Central memory CD8-positive, alpha-beta T cell (primary cell): Measurements from ENCODE around the gene PPIB.
A peak's percentile ranks its signal among the peaks of the same experiment; 100 is the strongest.

Source experiments
- ATAC-seq: fragments of 150-1000 bp; cut with Tn5 transposase; replicated peaks from 2 replicates; pipeline ENCODE4 v1.10.0; 2022; ENCODE audit warnings: mild to moderate bottlenecking, moderate FRiP score, moderate number of reproducible peaks; ENCODE audit not compliant: poor library complexity, severe bottlenecking; ENCODE audit errors: extremely low read depth
- DNase-seq, 2 donors: peaks; one replicate each; pipeline ENCODE4 v3.0.0; 2021; ENCODE audit warnings: low spot score in 2 of 2
- H3K27ac Mint-ChIP-seq: one replicate; pipeline ENCODE4 v1.8.0; 2022; ENCODE audit warnings: low read depth, mild to moderate bottlenecking, moderate library complexity, mixed read lengths
- H3K27me3 Mint-ChIP-seq: one replicate; pipeline ENCODE4 v1.8.0; 2022; ENCODE audit warnings: mixed read lengths
- H3K36me3 Mint-ChIP-seq: one replicate; pipeline ENCODE4 v1.8.0; 2022; ENCODE audit warnings: mild to moderate bottlenecking, moderate library complexity, mixed read lengths; ENCODE audit not compliant: insufficient read depth
- H3K4me1 Mint-ChIP-seq: one replicate; pipeline ENCODE4 v1.8.0; 2022; ENCODE audit warnings: mixed read lengths
- H3K4me3 Mint-ChIP-seq: one replicate; pipeline ENCODE4 v1.8.0; 2022; ENCODE audit warnings: mild to moderate bottlenecking, moderate library complexity, mixed read lengths
- H3K9me3 Mint-ChIP-seq: one replicate; pipeline ENCODE4 v1.8.0; 2022; ENCODE audit warnings: mixed read lengths

PPIB gene

DNA sequence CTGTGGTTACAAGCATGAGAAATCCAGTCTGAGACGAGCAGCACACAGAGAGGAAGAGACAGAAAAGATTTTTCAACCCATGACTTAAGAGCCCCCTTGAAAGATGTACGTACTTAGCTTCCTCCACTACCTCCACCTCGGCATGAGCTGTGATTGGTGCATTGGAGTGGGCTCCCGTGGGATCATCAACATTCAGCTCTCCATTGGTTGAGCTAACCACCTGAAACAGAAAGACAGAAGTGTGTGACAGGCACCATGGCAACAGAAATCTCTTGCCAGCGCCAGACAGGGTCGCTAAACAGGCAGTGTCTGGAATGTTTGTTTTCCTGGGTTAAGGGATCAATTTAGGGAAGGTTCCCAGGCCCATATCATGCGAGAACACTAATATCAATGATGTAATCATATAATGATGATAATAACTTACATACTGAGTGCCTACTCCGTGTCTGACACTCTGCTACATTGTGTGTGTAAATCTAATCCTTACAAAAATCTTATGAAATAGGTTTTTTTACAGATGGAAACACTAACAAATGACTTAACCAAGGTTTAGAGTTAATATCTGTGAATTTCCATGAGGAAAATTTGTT, 17.5 kb upstream of the PPIB start:
- Mint-ChIP-seq H3K36me3 (peaks cover 14% of the 10 kb centered on the region), H3K9me3 (no peaks in the 10 kb centered on the region), H3K4me3 (no peak overlapping the region), H3K27me3 (no peaks in the 10 kb centered on the region), H3K4me1 (no peaks in the 10 kb centered on the region), H3K27ac (no peak overlapping the region)
- DNase-seq, result no peak
- no peak for ATAC-seq

DNA sequence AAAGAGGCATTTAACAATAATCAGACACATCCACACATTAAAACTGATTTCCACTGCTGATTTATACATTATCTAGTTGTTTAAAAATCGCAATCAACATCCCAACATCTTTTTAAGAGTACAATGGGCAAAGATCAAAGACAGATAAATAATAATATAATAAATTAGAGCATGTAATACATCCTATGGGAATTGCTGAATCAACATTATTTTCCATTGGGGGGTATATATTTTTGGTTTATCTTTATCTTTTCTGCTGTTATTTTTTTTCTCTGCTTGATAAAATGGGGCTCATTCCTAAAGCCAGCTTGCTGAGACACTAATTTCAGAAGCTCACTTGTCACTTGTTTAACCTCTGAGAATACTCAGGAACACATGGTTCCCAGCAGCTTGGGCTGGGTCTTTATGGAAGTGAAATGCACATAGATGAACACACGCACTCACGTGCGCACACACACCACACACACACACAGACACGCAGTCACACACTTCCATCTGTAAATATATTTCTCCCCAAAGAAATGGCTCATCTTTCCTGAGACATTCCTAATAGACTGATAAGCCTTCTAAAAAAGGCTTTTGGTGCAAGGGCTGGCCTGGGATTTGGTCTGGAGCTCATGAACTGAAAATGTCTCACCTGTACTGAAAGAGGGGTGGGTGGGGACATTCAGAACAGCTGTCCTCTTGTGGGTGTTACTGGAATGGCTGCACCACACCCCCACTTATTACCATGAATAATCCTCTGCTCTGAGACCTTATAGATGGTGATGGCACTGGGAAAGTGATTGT, 3.5 kb upstream of the PPIB start:
- peaks cover 19% of the 10 kb centered on the region for H3K36me3 Mint-ChIP-seq
- H3K4me1 Mint-ChIP-seq, result peaks cover 9% of the 10 kb centered on the region
- H3K27me3 Mint-ChIP-seq, result no peaks in the 10 kb centered on the region
- ATAC-seq, result no peak
- H3K9me3 Mint-ChIP-seq, result no peaks in the 10 kb centered on the region
- no peak overlapping the region for H3K4me3 Mint-ChIP-seq
- H3K27ac Mint-ChIP-seq, result no peak overlapping the region
- DNase-seq, result no peak

DNA sequence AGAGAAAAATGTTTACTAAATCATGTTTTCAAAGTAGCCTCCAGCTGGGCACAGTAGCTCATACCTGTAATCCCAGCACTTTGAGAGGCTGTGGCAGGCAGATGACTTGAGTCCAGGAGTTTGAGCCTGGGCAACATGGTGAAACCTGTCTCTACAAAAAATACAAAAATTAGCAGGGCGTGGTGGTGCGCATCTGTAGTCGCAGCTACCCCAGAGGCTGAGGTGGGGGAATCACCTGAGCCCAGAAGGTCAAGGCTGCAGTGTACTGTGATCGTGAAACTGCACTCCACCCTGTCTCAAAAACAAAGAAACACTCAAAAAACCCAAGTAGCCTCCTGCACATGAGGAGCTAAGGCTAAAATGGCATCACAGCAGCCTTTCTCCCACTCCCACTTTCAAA, 1.6 kb upstream of the PPIB start:
- H3K4me3 Mint-ChIP-seq, result peak overlapping the region; percentile 78
- peak overlapping the region; percentile 74 for H3K27ac Mint-ChIP-seq
- peaks cover 20% of the 10 kb centered on the region for H3K36me3 Mint-ChIP-seq
- H3K27me3 Mint-ChIP-seq, result no peaks in the 10 kb centered on the region
- no peak for DNase-seq
- peaks cover 17% of the 10 kb centered on the region for H3K4me1 Mint-ChIP-seq
- ATAC-seq, result no peak
- H3K9me3 Mint-ChIP-seq, result no peaks in the 10 kb centered on the region

DNA sequence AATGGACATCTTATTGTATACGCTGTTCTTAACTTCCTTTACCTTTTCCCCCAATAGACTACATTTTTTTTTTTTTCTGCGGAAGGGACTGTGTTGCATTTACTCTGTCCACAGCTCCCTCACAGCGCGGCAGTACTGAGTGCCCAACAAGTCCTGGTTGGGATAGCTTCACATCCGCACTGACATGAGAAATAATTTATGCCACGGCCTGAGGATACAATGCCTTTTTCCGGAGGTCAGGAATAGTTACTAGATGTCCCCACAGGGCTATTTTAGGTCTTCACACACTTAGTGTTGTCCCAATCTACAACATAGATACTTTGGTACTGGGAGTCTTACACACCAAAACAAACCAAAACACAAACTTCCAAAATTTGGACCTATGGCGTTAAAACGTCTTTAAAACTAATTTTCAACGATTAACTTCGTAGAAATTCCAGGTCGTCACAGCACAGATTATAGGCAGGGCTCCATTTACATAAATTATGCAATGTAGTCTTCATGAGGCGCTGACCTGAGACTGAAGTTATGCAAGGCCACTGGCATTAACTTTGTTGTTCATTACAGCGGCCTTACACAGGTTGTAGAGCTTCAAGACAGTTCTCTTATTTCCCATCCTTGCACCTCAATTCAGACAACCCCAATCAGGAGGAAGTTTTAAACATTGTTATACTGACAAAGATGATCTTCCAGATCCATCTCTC, 989 bp upstream of the PPIB start:
- DNase-seq, result no peak
- Mint-ChIP-seq H3K27me3 (no peaks in the 10 kb centered on the region), H3K9me3 (no peaks in the 10 kb centered on the region), H3K4me3 (peak overlapping the region; percentile 78), H3K4me1 (peaks cover 21% of the 10 kb centered on the region), H3K36me3 (peaks cover 27% of the 10 kb centered on the region), H3K27ac (peak overlapping the region; percentile 87)
- no peak for ATAC-seq

DNA sequence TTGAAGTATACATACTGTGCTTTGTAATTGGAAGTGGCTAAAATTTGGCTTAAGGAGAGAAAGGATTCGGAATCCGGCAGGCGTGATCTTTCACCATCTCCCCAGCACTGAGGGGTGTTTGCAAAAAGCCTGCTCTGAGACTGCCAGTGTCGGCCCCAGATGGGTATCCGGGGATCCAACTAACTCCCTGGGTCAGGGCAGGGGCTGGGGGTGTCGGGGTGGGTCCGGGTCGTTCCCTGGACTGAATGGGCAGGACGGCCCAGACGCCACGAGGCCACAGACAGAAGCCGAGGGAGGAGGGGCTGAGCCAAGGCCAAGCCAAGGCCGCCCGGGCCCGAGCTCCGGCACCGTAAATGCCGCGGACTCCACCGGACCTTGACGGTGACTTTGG, 349 bp downstream of the PPIB start:
- ATAC-seq (no peak), DNase-seq (no peak)
- peaks cover 38% of the 10 kb centered on the region for H3K36me3 Mint-ChIP-seq
- H3K9me3 Mint-ChIP-seq, result no peaks in the 10 kb centered on the region
- peak overlapping the region; percentile 87 for H3K27ac Mint-ChIP-seq
- H3K4me3 Mint-ChIP-seq, result peak overlapping the region; percentile 78
- peaks cover 32% of the 10 kb centered on the region for H3K4me1 Mint-ChIP-seq
- H3K27me3 Mint-ChIP-seq, result no peaks in the 10 kb centered on the region

DNA sequence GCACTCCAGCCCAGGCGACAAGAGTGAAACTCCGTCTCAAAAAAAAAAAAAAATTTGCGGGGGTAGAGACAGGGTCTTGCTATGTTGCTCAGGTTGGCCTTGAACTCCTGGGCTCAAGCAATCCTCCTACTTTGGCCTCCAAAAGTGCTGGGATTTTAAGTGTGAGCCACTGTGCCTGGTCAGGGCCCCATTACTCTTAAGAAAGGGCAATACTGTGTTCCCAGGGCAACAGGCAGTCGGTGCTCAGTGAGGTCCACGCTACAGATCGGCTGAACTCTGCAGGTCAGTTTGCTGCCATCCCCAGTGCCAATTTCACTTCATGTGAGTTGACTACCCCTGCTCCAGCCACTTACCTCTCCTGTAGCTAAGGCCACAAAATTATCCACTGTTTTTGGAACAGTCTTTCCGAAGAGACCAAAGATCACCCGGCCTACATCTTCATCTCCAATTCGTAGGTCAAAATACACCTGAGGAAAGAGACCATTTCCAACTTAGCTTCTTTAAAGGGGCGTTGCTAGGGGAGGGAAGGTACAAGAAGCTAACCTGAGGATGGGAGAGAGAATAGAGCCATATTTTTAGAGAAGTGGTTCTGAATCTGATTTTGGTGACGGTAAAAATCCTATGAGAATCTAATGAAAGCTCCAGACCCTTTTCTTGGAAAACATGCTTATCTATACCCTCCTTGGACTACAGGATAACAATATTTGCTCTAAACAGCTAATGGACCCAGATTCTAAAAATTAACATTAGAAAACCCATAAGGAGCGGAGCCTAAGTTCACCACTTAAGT, 939 bp downstream of the PPIB start:
- peak overlapping the region; percentile 87 for H3K27ac Mint-ChIP-seq
- DNase-seq (no peak), ATAC-seq (no peak)
- H3K4me3 Mint-ChIP-seq, result peak overlapping the region; percentile 78
- no peaks in the 10 kb centered on the region for H3K27me3 Mint-ChIP-seq
- peaks cover 44% of the 10 kb centered on the region for H3K36me3 Mint-ChIP-seq
- H3K4me1 Mint-ChIP-seq, result peaks cover 32% of the 10 kb centered on the region
- no peaks in the 10 kb centered on the region for H3K9me3 Mint-ChIP-seq

DNA sequence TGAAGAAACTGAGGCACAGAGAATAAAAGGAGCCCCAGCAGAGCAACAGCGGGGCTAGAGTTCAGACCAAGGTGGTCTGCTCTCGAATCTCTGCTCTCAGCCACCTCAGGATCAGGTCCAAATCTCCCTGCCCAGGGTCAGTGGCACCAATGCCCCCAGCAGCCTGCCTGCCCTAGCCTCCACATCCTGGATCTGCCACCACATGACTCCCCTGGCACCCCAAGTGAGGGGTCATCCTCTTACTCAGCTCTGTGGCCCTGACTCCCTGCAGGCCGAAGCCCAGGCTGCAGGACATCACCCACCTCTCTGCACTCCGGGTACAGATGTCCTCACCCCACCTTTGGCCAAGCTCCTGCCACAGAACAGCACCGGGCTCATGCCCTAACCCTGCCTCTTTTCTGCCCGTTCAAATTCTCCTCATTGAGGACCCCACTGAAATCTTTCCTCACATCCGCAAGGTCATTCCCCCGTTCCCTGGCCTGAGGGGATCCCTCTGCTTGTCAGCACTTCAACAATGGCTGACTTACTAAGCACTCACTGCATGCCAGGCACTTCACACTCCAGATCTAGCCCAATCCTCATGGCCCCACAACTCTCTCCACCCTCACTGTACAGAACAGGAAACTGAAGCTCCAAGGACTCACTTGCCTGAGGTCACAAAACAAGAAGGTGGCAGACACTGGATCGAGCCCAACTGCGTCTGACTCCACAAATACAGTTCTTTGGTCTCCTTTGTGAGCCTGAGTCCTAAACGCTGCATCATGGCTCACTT, 4.3 kb downstream of the PPIB start:
- Mint-ChIP-seq H3K4me1 (peaks cover 42% of the 10 kb centered on the region), H3K27me3 (peaks cover 4% of the 10 kb centered on the region), H3K27ac (peak overlapping the region; percentile 71), H3K4me3 (no peak overlapping the region), H3K9me3 (no peaks in the 10 kb centered on the region), H3K36me3 (peaks cover 67% of the 10 kb centered on the region)
- DNase-seq (no peak), ATAC-seq (no peak)

DNA sequence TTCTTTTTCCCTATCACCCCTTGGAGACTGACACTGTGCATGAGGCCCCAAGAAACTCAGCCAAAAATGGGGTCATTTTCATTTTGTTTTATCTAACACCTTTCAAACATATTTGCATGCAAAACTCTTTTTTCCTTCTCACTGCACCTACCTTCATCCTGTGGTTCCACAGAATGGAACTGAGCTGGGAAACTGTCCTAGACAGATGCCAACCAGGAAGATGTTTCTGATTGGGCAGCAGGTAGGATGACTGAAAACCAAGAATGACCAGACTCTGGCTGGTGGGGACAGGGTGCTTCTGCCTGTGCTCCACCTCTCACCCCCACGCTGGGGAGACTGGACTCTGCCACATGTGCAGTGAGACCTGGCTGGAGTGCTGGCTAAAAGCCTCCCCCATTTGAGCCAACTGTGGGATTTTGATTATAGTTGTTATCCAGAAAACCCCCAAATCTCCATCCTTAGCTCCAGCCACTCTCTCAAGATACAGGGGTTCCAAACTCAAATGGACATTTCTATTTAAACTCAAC, 5.2 kb downstream of the PPIB start:
- H3K27ac Mint-ChIP-seq, result no peak overlapping the region
- H3K9me3 Mint-ChIP-seq, result no peaks in the 10 kb centered on the region
- no peak for ATAC-seq
- H3K27me3 Mint-ChIP-seq, result peaks cover 10% of the 10 kb centered on the region
- no peak for DNase-seq
- H3K4me3 Mint-ChIP-seq, result no peak overlapping the region
- H3K36me3 Mint-ChIP-seq, result peaks cover 67% of the 10 kb centered on the region
- peaks cover 49% of the 10 kb centered on the region for H3K4me1 Mint-ChIP-seq

DNA sequence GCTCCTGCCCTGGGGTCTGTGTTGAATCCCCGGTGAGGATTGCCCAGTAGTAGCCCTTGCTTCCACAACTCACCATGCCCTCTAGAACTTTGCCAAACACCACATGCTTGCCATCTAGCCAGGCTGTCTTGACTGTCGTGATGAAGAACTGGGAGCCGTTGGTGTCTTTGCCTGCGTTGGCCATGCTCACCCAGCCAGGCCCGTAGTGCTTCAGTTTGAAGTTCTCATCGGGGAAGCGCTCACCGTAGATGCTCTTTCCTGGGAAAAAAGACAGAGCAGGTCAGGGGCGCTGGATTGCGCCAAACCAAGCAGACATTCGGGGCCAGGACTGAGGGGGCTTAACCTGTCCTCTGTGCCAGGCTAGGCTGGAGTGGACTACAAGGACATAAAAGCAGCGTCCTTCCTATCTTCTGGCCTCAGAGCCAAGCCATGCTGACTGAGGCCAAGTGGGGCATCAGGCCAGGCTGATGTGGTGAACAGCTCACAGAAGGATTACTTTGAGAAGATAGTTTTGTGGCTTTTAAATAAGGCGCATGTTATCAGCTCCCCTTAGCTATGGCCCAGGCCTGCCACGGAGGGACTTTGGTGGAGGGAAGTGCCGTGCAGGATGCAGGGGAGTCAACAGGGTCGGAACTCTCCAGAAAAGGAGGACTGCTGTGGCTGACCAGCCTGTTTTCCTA, 6.0 kb downstream of the PPIB start:
- DNase-seq (no peak), ATAC-seq (no peak)
- Mint-ChIP-seq H3K4me3 (no peak overlapping the region), H3K9me3 (no peaks in the 10 kb centered on the region), H3K27ac (peak overlapping the region; percentile 71), H3K27me3 (peaks cover 10% of the 10 kb centered on the region), H3K36me3 (peaks cover 63% of the 10 kb centered on the region), H3K4me1 (peaks cover 46% of the 10 kb centered on the region)

DNA sequence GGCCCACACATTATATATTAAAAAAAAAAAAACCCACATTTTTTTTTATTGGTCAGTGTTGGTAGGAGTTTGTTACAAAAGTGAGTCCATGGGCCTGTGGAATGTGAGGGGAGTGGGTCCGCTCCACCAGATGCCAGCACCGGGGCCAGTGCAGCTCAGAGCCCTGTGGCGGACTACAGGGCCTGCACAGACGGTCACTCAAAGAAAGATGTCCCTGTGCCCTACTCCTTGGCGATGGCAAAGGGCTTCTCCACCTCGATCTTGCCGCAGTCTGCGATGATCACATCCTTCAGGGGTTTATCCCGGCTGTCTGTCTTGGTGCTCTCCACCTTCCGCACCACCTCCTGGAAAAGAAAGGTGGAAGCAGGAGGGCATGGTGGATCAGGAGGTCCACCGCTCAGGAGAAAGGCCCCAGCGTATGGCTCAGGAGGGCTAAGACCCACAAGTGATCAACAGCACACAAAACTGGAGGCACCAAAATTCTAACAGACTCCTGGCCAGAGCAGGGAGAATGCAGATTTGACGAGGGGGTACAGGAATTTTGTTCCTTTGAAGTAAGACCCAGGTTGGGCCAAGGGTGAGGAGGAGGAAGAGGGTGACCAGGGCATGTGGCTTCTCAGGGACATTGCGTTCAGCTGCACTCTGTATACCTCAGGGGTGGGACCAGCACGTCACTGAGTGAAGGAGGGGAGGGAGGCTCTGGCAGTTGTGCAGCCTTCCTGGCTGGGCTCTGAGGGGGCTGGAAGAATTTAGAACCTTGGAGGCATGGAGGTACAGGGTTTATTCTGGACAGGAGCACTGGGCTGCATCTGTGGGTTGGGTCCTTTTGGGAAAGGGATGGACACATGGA, 6.8 kb downstream of the PPIB start:
- Mint-ChIP-seq H3K27me3 (peaks cover 13% of the 10 kb centered on the region), H3K36me3 (peaks cover 59% of the 10 kb centered on the region), H3K27ac (peak overlapping the region; percentile 77), H3K9me3 (no peaks in the 10 kb centered on the region), H3K4me3 (no peak overlapping the region), H3K4me1 (peaks cover 46% of the 10 kb centered on the region)
- DNase-seq, result no peak
- no peak for ATAC-seq
